AG10803 (cell line): ENCODE results near the gene MMP7.
"Not testable (repeated sequence)": the region's sequence is repeated elsewhere in the genome, so short reads cannot be mapped to it uniquely, and the experiment has no call there.

ENCODE experiments used
- DNase-seq: peaks from one replicate; pipeline ENCODE4 v3.0.0; 2010; ENCODE audit warnings: low read depth
- H3K4me3 ChIP-seq: 2 replicates; pipeline ENCODE4 v1.5.1; 2011; ENCODE audit warnings: mild to moderate bottlenecking, low read length, control low read depth
- TF ChIP-seq, protein P1 (sequence below): conservative IDR thresholded peaks from 2 replicates; pipeline ENCODE4 v1.5.1; 2011; ENCODE audit warnings: mild to moderate bottlenecking, low read length, control low read depth, inconsistent platforms

MMP7 gene

DNA sequence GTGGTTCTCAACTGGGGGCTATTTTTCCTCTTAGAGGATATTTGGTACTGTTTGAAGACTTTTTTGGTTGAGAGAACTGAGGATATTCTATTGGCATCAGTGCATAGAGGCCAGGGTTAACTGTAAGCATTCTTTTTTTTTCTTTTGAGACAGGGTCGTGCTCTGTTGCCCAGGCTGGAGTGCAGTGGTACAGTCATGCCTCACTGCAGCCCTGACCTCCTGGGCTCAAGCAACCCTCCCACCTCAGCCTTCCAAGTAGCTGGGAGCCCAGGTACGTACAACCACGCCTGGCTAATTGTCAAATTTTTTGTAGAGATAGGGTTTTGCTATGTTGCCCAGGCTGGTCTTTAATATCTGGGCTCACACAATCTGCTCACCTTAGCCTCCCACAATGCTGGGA is 12.9 kb downstream of the MMP7 start:
- H3K4me3 ChIP-seq, result no peak overlapping the region
- TF ChIP-seq, protein P1, sequence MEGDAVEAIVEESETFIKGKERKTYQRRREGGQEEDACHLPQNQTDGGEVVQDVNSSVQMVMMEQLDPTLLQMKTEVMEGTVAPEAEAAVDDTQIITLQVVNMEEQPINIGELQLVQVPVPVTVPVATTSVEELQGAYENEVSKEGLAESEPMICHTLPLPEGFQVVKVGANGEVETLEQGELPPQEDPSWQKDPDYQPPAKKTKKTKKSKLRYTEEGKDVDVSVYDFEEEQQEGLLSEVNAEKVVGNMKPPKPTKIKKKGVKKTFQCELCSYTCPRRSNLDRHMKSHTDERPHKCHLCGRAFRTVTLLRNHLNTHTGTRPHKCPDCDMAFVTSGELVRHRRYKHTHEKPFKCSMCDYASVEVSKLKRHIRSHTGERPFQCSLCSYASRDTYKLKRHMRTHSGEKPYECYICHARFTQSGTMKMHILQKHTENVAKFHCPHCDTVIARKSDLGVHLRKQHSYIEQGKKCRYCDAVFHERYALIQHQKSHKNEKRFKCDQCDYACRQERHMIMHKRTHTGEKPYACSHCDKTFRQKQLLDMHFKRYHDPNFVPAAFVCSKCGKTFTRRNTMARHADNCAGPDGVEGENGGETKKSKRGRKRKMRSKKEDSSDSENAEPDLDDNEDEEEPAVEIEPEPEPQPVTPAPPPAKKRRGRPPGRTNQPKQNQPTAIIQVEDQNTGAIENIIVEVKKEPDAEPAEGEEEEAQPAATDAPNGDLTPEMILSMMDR, result no peak
- no peak for DNase-seq

DNA sequence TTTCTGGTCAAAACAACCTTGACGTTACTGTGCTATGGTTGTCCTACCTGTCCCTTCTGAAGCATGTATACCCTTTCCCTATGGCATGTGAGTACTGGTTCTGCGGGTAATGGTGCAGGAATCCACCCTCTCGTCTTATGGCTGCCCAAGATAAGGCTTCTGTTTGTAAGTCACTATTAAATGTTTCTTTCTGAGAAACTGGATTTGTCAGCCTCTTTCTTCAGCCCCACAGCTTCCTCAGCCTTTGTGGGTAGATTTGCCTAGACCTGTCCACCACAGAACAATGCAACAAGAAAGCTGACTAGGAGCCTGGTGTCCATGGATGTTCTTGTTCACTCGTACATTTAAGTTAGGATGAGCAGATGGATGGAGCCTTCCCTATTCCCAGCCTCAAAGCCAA is 14.4 kb downstream of the MMP7 start:
- no peak for DNase-seq
- H3K4me3 ChIP-seq, result no peak overlapping the region
- TF ChIP-seq, protein P1, result no peak

DNA sequence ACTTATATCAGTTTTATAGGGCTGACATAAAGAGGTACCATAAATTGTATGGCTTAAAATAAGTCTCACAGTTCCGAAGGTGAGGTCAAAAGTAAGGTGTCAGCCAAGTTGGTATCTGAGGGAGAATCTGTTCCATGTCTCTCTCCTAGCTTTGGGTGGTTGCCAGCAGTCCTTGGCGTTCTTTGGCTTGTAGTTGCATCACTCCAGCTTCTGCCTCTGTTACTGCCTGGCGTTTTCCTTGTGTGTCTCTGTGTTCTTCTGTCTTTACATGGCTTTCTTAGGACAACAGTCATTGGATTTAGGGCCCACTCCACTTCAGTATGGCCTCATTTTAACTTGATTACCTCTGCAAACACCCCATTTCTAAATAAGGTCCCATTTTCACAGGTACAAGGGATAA is 16.7 kb downstream of the MMP7 start:
- H3K4me3 ChIP-seq, result no peak overlapping the region
- DNase-seq, result peak; percentile 51
- TF ChIP-seq, protein P1, result no peak

- no peak for DNase-seq
- TF ChIP-seq, protein P1, result no peak
- no peak overlapping the region for H3K4me3 ChIP-seq
These were observed 20.0 kb downstream of the MMP7 start for GRCh38 chr11:102510439-102511135.

DNA sequence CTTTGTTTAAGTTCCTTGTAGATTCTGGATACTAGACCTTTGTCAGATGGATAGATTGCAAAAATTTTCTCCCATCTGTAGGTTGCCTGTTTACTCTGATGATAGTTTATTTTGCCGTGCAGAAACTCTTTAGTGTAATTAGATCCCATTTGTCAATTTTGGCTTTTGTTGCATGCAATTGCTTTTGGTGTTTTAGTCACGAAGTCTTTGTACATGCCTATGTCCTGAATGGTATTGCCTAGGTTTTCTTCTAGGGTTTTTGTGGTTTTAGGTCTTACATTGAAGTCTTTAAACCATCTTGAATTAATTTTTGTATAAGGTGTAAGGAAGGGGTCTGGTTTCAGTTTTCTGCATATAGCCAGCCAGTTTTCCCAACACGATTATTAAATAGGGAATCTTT is 27.7 kb downstream of the MMP7 start:
- not testable (repeated sequence) for H3K4me3 ChIP-seq
- peak; percentile 44 for DNase-seq

DNA sequence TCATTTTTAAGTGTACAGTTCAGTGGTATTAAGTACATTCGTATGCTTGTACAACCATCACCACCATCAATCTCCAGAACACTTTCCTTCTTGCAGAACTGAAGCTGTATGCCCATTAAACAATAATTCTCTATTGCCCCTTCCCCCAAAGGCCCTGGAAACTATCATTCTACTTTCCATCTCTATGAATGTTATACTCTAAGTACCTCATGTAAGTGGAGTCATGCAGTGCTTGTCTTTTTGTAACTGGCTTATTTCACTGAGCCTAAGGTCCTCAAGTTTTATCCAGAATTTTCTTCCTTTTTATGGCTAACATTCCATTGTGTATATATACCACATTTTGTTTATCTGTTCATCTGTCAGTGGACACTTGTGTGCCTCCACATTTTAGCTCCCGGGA is 29.7 kb downstream of the MMP7 start:
- DNase-seq, result no peak
- no peak overlapping the region for H3K4me3 ChIP-seq
- TF ChIP-seq, protein P1, result no peak

GRCh38 chr11:102499931-102500330 is 30.6 kb downstream of the MMP7 start:
- DNase-seq, result no peak
- TF ChIP-seq, protein P1, result no peak
- H3K4me3 ChIP-seq, result no peak overlapping the region
